OCI-M2 (cell line): Measurements from ENCODE around the gene VWA5A.
"Not testable (repeated sequence)": the region's sequence is repeated elsewhere in the genome, so short reads cannot be mapped to it uniquely, and the experiment has no call there.

Experiments
- DNase-seq: peaks from one replicate; lab custom pipeline; 2025; ENCODE audit not compliant: unreplicated experiment; lab: John Stamatoyannopoulos, UW

The VWA5A gene

GRCh38 chr11:124093330-124093729, 21.9 kb upstream of the VWA5A start:
- DNase-seq, result no peak

GRCh38 chr11:124094731-124095130, 20.5 kb upstream of the VWA5A start:
- DNase-seq, result no peak

DNA sequence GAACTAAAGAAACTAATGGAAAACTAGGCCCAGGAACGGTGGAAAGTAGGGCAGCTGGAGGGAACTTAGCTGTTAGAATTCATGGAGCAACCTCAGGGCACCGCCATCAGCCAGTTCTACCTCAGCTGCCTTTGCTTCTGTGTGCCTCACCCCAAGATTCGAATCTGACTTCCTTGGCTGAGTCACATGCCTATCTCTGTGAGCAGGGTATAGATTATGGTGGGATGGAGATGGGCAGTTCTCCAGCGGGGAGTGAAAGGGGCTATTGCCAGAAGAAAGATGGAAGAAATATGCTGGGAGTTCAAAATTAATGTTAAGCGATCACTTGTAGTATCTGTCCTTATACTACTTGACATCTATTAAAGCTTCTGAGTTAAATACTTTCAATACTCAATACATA, 18.9 kb upstream of the VWA5A start:
- DNase-seq, result no peak

GRCh38 chr11:124098141-124098540, 17.1 kb upstream of the VWA5A start:
- no peak for DNase-seq

GRCh38 chr11:124101737-124102136, 13.5 kb upstream of the VWA5A start:
- no peak for DNase-seq

DNA sequence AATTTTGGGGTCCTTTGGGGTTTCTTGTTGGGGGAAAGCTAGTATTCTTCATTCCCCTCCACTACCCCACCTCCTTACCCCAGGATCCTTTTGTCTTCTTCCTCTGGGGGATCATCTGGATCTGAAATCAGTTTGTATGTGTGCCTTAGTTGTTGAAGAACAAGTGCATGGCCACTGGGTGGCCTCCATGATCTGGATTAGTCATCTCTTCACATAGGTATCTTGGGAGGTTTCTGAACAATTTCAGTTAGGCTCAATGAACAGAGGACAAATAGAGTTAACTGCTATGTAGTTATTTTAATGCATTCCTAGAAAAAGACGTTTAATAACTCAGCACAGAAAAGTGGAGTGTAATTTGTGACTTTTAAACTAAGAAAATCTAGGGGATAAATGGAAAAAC, 7.1 kb upstream of the VWA5A start:
- no peak for DNase-seq

GRCh38 chr11:124109377-124109776, 5.9 kb upstream of the VWA5A start:
- no peak for DNase-seq

- DNase-seq, result no peak
Measured at GRCh38 chr11:124110201-124110600, 5.0 kb upstream of the VWA5A start.

GRCh38 chr11:124113890-124114289, 1.4 kb upstream of the VWA5A start:
- DNase-seq, result no peak

DNA sequence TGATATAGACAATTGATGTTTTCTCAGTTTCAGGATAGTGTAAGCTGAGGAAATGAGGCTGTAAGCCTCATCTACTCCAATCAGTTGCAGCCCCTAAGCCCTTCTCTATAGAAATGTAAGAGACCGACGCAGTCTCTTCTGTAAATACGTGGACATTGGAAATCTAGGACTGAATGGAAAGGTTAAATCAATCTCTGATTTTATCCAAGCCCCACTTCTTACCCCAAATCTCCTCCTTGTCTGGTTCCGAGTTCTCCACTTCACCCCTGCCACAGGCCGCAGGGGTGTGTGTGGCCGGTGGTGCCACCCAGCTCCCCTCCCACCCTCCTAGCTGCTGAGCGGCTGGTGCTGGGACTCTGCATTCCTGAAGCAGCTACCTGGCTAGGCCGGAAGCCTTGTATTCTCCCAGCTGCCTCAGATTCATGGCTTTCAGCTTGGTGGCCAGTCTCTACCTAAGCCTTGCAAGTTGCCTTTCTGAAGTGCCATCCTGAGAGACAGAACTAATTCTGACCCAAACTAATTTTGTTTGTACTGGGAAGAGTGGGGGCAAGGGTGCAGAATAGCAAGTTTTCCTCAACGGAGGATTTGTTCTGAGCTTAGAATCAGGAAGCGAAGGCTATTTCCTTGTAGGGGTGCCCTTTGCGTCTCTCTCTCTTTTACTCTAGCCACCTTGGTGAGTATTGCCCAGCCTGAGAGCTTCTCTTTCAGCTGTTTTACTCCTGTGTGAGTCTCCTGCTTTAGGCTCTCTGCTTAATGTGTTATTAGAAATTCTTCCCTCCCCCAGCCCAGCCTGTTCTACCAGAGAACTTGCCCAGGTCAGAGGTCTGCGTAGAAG, 749 bp downstream of the VWA5A start:
- DNase-seq, result no peak

- no peak for DNase-seq
Measured at GRCh38 chr11:124119103-124119502, 3.9 kb downstream of the VWA5A start.

DNA sequence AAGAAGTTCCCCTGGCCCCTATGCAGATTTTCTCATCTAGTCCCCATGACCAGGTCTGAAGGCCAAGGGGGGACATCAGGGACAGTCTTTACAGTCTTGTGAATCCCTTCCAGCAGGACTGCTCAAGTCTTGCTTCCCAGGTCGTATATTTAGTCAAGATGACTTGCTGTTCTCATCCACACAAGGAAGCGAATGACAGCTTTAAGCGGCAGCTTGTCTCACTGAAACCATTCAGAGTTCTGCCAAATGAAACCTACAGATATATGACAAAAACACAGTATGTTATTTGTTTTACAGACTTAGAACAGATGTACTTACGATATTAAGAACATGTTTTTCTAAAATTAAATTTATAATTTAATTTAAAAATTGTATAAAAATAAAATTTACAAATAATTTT, 5.6 kb downstream of the VWA5A start:
- no peak for DNase-seq

GRCh38 chr11:124122123-124122522, 6.9 kb downstream of the VWA5A start:
- DNase-seq, result no peak

DNA sequence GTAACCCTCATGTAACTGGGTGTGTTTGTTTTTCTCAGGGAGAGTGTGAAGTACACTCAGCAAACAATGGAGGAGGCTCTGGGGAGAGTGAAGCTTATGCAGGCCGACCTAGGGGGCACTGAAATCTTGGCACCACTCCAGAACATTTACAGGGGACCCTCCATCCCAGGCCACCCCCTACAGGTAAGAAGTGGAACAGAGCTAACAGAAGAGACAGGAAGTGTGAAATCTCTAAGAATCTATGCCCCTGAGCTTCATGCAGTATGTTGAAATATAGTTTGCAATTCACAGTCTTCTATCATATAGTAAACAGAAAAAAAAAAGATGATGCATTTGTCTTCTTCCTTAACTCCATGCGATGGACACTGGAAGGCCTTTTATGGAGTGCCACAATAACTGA, 8.4 kb downstream of the VWA5A start:
- DNase-seq, result no peak

DNA sequence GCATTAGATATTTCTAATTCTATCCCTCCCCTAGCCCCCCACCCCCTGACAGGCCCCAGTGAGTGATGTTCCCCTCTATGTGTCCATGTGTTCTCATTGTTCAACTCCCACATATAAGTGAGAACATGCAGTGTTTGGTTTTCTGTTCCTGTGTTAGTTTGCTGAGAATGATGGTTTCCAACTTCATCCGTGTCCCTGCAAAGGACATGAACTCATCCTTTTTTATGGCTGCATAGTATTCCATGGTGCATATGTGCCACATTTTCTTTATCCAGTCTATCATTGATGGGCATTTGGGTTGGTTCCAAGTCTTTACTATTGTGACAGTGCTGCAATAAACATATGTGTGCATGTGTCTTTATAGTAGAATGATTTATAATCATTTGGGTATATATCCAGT, 11.9 kb downstream of the VWA5A start:
- DNase-seq, result not testable (repeated sequence)

GRCh38 chr11:124143034-124143433, 27.8 kb downstream of the VWA5A start:
- no peak for DNase-seq

GRCh38 chr11:124147951-124148350, 32.7 kb downstream of the VWA5A start:
- no peak for DNase-seq

DNA sequence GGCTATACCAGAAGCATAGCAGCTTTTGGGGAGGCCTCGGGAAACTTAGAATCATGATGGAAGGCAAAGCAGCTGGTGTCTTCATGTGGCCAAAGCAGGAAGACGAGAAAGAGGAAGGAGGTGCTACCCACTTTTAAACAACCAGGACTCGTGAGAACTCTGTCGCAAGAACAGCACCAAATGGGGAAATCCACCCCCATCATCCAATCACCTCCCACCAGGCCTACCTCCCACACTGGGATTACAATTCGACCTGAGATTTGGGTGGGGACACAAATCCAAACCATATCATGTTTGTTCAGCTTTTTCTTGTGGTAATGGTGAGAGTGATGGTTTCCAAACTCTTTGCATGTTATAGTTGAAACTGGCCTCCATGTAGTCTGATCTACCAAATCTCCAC, 35.4 kb downstream of the VWA5A start:
- no peak for DNase-seq

DNA sequence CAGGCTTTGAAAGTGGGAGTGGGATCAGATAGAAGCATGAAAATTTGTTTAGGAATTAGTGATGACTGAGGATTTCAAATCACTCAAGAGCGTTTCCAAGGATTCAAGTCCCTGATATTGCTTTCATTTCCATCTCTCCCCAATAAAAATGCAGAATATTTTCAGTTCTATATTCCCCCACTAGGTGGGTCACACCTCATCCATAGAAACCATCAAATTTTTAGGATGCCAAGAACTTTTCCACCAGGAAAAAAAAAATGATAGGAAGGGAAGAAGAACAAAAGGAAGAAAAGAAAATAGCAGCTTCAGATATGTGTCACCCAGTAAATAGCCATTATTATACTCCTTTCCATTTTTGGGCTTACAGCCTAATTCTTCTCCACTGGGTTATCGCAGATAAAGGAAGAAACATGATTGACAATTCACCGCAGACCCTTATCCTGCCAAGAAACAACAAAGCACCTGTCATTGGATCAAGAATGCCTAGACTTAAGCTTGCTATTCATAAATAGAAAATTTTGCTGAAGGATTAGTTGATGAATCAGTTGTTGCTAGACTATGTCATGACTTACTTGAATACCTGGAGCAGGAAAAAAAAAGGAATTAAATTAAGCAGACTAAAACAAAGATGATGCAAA, 37.6 kb downstream of the VWA5A start:
- DNase-seq, result no peak

- DNase-seq, result no peak
Measured at GRCh38 chr11:124153821-124154220, 38.6 kb downstream of the VWA5A start.

DNA sequence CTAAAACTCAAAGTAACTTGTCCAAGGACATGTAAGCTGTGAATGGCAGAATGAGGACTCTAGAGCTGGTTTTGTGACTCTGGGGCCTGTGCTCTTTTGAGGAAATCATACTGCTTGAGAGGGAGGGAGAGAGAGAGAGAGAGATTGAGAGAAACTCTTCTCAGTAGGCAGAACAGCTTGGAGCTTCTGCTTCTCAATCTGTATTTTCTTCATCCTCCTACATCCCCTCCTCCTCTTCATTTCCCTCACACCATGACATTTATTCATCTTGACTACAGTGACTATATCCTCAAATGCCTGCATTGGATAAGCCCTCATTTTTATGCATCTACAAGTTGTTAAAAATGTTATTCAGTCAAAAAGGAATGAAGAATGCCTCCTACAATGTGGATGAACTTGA, 44.2 kb downstream of the VWA5A start:
- DNase-seq, result no peak

DNA sequence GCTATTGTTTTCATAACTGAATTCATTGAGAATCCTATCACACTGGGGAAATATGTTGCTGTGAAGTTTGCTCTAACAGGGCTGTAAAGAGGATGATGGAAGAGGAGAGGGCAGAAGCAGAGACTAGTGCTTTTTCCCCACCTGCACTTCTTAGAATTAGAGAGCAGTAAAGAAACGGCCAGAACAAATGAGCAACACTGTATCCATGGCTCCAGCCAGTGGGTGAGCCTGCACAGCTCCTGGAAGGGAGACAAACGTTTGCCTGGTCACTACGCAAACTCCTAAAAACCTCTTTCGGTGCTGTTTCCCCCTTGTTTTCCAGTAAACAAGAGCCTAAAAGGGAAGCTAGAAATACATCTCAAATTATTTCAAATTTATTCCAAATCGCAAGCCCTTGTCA, 45.7 kb downstream of the VWA5A start:
- DNase-seq, result no peak

DNA sequence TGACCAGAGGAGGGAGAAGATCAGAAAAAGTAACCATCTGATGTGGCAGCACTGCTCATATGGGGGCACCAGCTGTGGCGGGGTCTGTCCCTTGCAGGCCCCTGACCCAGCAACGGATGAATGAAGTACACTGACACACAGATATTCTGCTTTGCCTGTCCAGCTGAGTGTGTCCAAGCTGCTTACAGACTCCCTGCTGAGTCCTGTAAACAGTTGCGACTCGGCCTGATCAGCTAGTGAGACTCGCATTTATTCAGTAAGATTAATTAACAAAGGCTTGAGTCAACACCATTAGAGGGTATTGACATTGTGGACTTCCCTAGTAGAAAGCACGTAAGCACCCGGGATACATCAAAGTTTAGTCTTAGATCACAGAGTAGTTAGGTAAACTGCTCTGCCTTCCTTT, 52.6 kb downstream of the VWA5A start:
- no peak for DNase-seq
